H9 (cell line): Measurements from ENCODE around the gene TM4SF5. TPM values are rescaled to one million over a fixed set of nuclear protein-coding genes. Genes with fewer than 3 reads are reported as not detected.

Experiments
- DNase-seq: peaks from one replicate; pipeline ENCODE4 v3.0.0-alpha.2; 2017
- H2AFZ ChIP-seq: one replicate; pipeline ENCODE4 v1.6.1; 2013; ENCODE audit warnings: mild to moderate bottlenecking, low read length, control low read depth, moderate library complexity
- H2AK5ac ChIP-seq: 2 replicates; pipeline ENCODE4 v1.6.1; 2013; ENCODE audit warnings: low read length, control low read depth, mixed read lengths; ENCODE audit not compliant: insufficient read length
- H2BK120ac ChIP-seq: one replicate; pipeline ENCODE4 v1.6.1; 2013; ENCODE audit warnings: low read depth, mild to moderate bottlenecking, low read length, control low read depth, inconsistent platforms; ENCODE audit not compliant: poor library complexity, severe bottlenecking
- H2BK12ac ChIP-seq: 2 replicates; pipeline ENCODE4 v1.6.1; 2013; ENCODE audit warnings: low read length, control low read depth, mixed read lengths, low read depth; ENCODE audit not compliant: insufficient read length
- H2BK15ac ChIP-seq: 2 replicates; pipeline ENCODE4 v1.6.1; 2013; ENCODE audit warnings: low read depth, low read length, control low read depth
- H2BK20ac ChIP-seq: one replicate; pipeline ENCODE4 v1.6.1; 2013; ENCODE audit warnings: low read depth, mild to moderate bottlenecking, low read length, control low read depth, inconsistent platforms; ENCODE audit not compliant: poor library complexity, severe bottlenecking
- H2BK5ac ChIP-seq: 2 replicates; pipeline ENCODE4 v1.6.1; 2013; ENCODE audit warnings: low read length, control low read depth, mixed read lengths; ENCODE audit not compliant: insufficient read length
- H3K14ac ChIP-seq: 2 replicates; pipeline ENCODE4 v1.6.1; 2013; ENCODE audit warnings: low read length, control low read depth; ENCODE audit not compliant: insufficient read depth
- H3K18ac ChIP-seq: 2 replicates; pipeline ENCODE4 v1.6.1; 2013; ENCODE audit warnings: low read depth, mild to moderate bottlenecking, mixed read lengths, low read length, control low read depth; ENCODE audit not compliant: insufficient read length
- H3K23ac ChIP-seq: 2 replicates; pipeline ENCODE4 v1.6.1; 2013; ENCODE audit warnings: low read length, control low read depth, mixed read lengths, low read depth; ENCODE audit not compliant: insufficient read length
- H3K23me2 ChIP-seq: 2 replicates; pipeline ENCODE4 v1.6.1; 2013; ENCODE audit warnings: low read depth, mild to moderate bottlenecking, mixed read lengths, low read length, control low read depth; ENCODE audit not compliant: insufficient read length, poor library complexity, severe bottlenecking
- H3K27ac ChIP-seq: 2 replicates; pipeline ENCODE4 v1.5.1; 2013; ENCODE audit warnings: low read length, control low read depth, mixed read lengths, low read depth; ENCODE audit not compliant: insufficient read length
- H3K27me3 ChIP-seq: 2 replicates; pipeline ENCODE4 v1.6.1; 2013; ENCODE audit warnings: low read length, control low read depth, inconsistent platforms; ENCODE audit not compliant: insufficient read depth
- H3K4ac ChIP-seq: 2 replicates; pipeline ENCODE4 v1.6.1; 2013; ENCODE audit warnings: low read depth, mild to moderate bottlenecking, control low read depth, inconsistent platforms, low read length, moderate library complexity
- H3K4me1 ChIP-seq: 2 replicates; pipeline ENCODE4 v1.6.1; 2013; ENCODE audit warnings: low read length, control low read depth, inconsistent platforms; ENCODE audit not compliant: insufficient read depth
- H3K4me2 ChIP-seq: 2 replicates; pipeline ENCODE4 v1.6.1; 2013; ENCODE audit warnings: low read length, control low read depth, mixed read lengths; ENCODE audit not compliant: insufficient read length, insufficient read depth
- H3K56ac ChIP-seq: 2 replicates; pipeline ENCODE4 v1.6.1; 2013; ENCODE audit warnings: low read depth, mild to moderate bottlenecking, mixed read lengths, low read length, control low read depth; ENCODE audit not compliant: insufficient read length
- H3K79me1 ChIP-seq: 2 replicates; pipeline ENCODE4 v1.6.1; 2013; ENCODE audit warnings: low read depth, mild to moderate bottlenecking, moderate library complexity, low read length, control low read depth, inconsistent platforms; ENCODE audit not compliant: insufficient read depth, poor library complexity, severe bottlenecking
- H3K79me2 ChIP-seq: 2 replicates; pipeline ENCODE4 v1.6.1; 2013; ENCODE audit warnings: low read length, control low read depth, inconsistent platforms; ENCODE audit not compliant: insufficient read depth
- H3K9ac ChIP-seq: 2 replicates; pipeline ENCODE4 v1.6.1; 2013; ENCODE audit warnings: low read length, control low read depth, mixed read lengths; ENCODE audit not compliant: insufficient read length; ENCODE audit errors: extremely low read depth
- H3K9me3 ChIP-seq: one replicate; pipeline ENCODE4 v1.6.1; 2013; ENCODE audit warnings: low read depth, low read length, inconsistent platforms; ENCODE audit not compliant: control insufficient read depth
- H3T11ph ChIP-seq: one replicate; pipeline ENCODE4 v1.6.1; 2013; ENCODE audit warnings: mild to moderate bottlenecking, low read length, control low read depth, inconsistent platforms
- H4K20me1 ChIP-seq: one replicate; pipeline ENCODE4 v1.6.1; 2013; ENCODE audit not compliant: control insufficient read depth, insufficient read length, insufficient read depth
- H4K5ac ChIP-seq: 2 replicates; pipeline ENCODE4 v1.6.1; 2013; ENCODE audit warnings: low read depth, mild to moderate bottlenecking, mixed read lengths, low read length, control low read depth; ENCODE audit not compliant: insufficient read length
- H4K8ac ChIP-seq: replicated peaks from 2 replicates; pipeline ENCODE4 v1.6.1; 2013; ENCODE audit warnings: low read length, control low read depth, mixed read lengths, low read depth; ENCODE audit not compliant: insufficient read length
- H4K91ac ChIP-seq: 2 replicates; pipeline ENCODE4 v1.6.1; 2013; ENCODE audit warnings: low read depth, mild to moderate bottlenecking, moderate library complexity, mixed read lengths, low read length, control low read depth; ENCODE audit not compliant: insufficient read length
- H3K27ac Mint-ChIP-seq, 3 experiments: 2 replicates in 2 of 3; 3 replicates in 1 of 3; pipeline ENCODE4 v1.8.0; 2020 to 2021; ENCODE audit warnings: mixed read lengths in 3 of 3, mild to moderate bottlenecking in 1 of 3, moderate library complexity in 1 of 3
- H3K27me3 Mint-ChIP-seq: 2 replicates; pipeline ENCODE4 v1.8.0; 2021; ENCODE audit warnings: low read depth, mild to moderate bottlenecking, moderate library complexity, mixed read lengths
- H3K36me3 Mint-ChIP-seq, 3 experiments: 2 replicates in 2 of 3; 3 replicates in 1 of 3; pipeline ENCODE4 v1.8.0; 2020 to 2021; ENCODE audit warnings: low read depth in 3 of 3, mixed read lengths in 3 of 3; ENCODE audit not compliant: insufficient read depth in 1 of 3
- H3K4me1 Mint-ChIP-seq, 2 experiments: 2 replicates each; pipeline ENCODE4 v1.8.0; 2020; ENCODE audit warnings: mixed read lengths in 2 of 2
- H3K4me3 Mint-ChIP-seq, 2 experiments: 2 replicates in 1 of 2; 3 replicates in 1 of 2; pipeline ENCODE4 v1.8.0; 2020 to 2021; ENCODE audit warnings: mild to moderate bottlenecking in 2 of 2, mixed read lengths in 2 of 2, moderate library complexity in 1 of 2
- H3K9me3 Mint-ChIP-seq, 2 experiments: 2 replicates in 1 of 2; 3 replicates in 1 of 2; pipeline ENCODE4 v1.8.0; 2020; ENCODE audit warnings: mild to moderate bottlenecking in 2 of 2, mixed read lengths in 2 of 2, moderate library complexity in 1 of 2
- CTCF ChIP-seq: fragments of 200-600 bp; sonication (generic); conservative IDR thresholded peaks from 3 replicates; pipeline ENCODE4 v1.8.0; 2021; ENCODE audit warnings: antibody characterized with exemption, mild to moderate bottlenecking
- WGBS: extraction: QIAGEN DNeasy Blood & Tissue Kit; methylation state at CpG from one replicate; pipeline ENCODE4 v1.1.7; 2013; ENCODE audit warnings: missing lambda C conversion rate, low lambda C conversion rate, mixed read lengths; ENCODE audit not compliant: insufficient read length; ENCODE audit errors: extremely low coverage; 5-methylcytosine and 5-hydroxymethylcytosine counted together
- total RNA-seq: library from RNA; stranded (reverse); gene quantifications from 2 replicates; pipeline ENCODE4 v1.2.1, GENCODE V29; 2021

TM4SF5 gene
- total RNA-seq, 1 experiment from 2014 or later: not detected

GRCh38 chr17:4725646-4726310 lies 45.9 kb upstream of the TM4SF5 start:
- TF ChIP-seq CTCF: no peak
- Histone ChIP-seq H4K8ac (no peak overlapping the region), H3K9ac (no peak overlapping the region), H3K4me1 (no peaks in the 10 kb centered on the region), H3K23me2 (peaks cover 3% of the 10 kb centered on the region), H3K27me3 (no peaks in the 10 kb centered on the region), H2BK5ac (no peak overlapping the region), H3K23ac (no peak overlapping the region), H3T11ph (no peak overlapping the region), H3K14ac (no peak overlapping the region), H4K20me1 (no peaks in the 10 kb centered on the region), H2BK15ac (no peak overlapping the region), H4K5ac (no peak overlapping the region), H2AFZ (no peak overlapping the region), H3K79me2 (no peaks in the 10 kb centered on the region), H3K79me1 (no peaks in the 10 kb centered on the region), H3K27ac (no peak overlapping the region), H3K9me3 (no peaks in the 10 kb centered on the region), H2BK120ac (no peak overlapping the region), H3K56ac (no peak overlapping the region), H3K4ac (no peak overlapping the region), H2BK20ac (no peak overlapping the region), H4K91ac (no peak overlapping the region), H3K18ac (no peak overlapping the region), H2BK12ac (no peak overlapping the region), H3K4me2 (no peak overlapping the region), H2AK5ac (no peak overlapping the region)
- peaks cover 3 to 4% of the 10 kb centered on the region in 2 experiments for H3K4me1 Mint-ChIP-seq
- H3K4me3 Mint-ChIP-seq: no peak overlapping the region; a peak in 1 of 5 replicates
- no CpG with 5 or more reads among the region's 9 CpGs for WGBS
- H3K27ac Mint-ChIP-seq: no peak overlapping the region; a peak in 1 of 7 replicates
- H3K9me3 Mint-ChIP-seq: no peaks in the 10 kb centered on the region; a peak in 1 of 5 replicates
- DNase-seq: no peak
- H3K36me3 Mint-ChIP-seq: peaks cover 0 to 6% (median 3%) of the 10 kb centered on the region in 3 experiments; a peak in 4 of 7 replicates
- peaks cover 9% of the 10 kb centered on the region for H3K27me3 Mint-ChIP-seq
